GM06990 (cell line): ENCODE data around the gene GNAL.

Experiments
- DNase-seq: peaks from one replicate; pipeline ENCODE4 v3.0.0-alpha.2; 2011; ENCODE audit not compliant: insufficient read length; ENCODE audit errors: extremely low read depth
- H3K27me3 ChIP-seq: replicated peaks from 2 replicates; pipeline ENCODE4 v1.6.0; 2011; ENCODE audit warnings: low read length; ENCODE audit not compliant: control insufficient read depth, insufficient read depth
- H3K36me3 ChIP-seq: 2 replicates; pipeline ENCODE4 v1.5.1; 2011; ENCODE audit warnings: low read length; ENCODE audit not compliant: control insufficient read depth, insufficient read depth
- H3K4me3 ChIP-seq: replicated peaks from 2 replicates; pipeline ENCODE4 v1.5.1; 2011; ENCODE audit warnings: low read depth, mild to moderate bottlenecking, control low read depth, low read length
- TF ChIP-seq, protein P1 (sequence below): IDR thresholded peaks from 2 replicates; pipeline ENCODE4 v1.5.1; 2011; ENCODE audit warnings: low read length, control low read depth, mild to moderate bottlenecking, inconsistent platforms; ENCODE audit not compliant: insufficient read depth, poor library complexity, severe bottlenecking

GNAL gene

DNA sequence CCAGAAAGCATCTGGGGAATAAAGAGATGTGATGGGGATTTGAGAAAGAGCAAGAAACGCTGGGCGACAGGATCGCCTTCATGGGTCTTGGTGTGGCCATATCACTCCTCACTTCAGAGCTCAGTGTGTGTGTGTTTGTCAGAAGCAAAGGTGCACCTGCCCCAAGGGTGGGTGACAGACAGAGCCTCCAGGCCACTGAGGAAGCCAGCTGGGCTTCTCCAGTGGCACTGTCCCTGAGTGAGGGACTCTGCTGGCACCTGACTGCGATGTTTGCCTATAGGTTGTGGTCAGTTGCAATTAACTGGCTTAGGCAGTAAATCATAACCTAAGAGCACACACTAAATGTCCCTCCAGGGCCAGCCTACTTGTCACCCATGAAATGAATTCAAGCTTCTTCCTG lies 23.5 kb upstream of the GNAL start:
- TF ChIP-seq, protein P1, sequence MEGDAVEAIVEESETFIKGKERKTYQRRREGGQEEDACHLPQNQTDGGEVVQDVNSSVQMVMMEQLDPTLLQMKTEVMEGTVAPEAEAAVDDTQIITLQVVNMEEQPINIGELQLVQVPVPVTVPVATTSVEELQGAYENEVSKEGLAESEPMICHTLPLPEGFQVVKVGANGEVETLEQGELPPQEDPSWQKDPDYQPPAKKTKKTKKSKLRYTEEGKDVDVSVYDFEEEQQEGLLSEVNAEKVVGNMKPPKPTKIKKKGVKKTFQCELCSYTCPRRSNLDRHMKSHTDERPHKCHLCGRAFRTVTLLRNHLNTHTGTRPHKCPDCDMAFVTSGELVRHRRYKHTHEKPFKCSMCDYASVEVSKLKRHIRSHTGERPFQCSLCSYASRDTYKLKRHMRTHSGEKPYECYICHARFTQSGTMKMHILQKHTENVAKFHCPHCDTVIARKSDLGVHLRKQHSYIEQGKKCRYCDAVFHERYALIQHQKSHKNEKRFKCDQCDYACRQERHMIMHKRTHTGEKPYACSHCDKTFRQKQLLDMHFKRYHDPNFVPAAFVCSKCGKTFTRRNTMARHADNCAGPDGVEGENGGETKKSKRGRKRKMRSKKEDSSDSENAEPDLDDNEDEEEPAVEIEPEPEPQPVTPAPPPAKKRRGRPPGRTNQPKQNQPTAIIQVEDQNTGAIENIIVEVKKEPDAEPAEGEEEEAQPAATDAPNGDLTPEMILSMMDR, result no peak
- Histone ChIP-seq H3K4me3 (no peak overlapping the region), H3K27me3 (peaks cover 4% of the 10 kb centered on the region), H3K36me3 (no peaks in the 10 kb centered on the region)
- no peak for DNase-seq

DNA sequence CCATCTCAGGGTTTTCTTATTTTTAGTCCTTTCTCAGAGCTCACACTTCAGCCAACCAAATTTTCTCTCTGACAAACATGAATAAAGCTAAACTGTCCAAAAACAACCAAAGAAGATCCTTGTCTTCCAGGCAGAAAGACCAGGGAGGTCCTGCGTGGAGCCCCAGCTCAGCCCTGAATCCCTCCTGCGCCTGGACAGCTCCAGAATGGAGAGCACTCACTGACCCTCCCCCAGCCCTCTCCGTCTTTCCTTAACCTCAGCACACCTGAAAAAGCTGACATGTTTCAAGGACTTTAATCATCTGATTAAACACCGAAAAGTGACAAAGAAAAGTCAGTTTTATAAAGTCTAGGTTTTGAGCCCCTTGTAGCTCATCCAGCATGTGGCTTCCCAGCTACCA lies 22.9 kb upstream of the GNAL start:
- TF ChIP-seq, protein P1, result no peak
- Histone ChIP-seq H3K27me3 (peaks cover 4% of the 10 kb centered on the region), H3K4me3 (no peak overlapping the region), H3K36me3 (no peaks in the 10 kb centered on the region)
- no peak for DNase-seq

DNA sequence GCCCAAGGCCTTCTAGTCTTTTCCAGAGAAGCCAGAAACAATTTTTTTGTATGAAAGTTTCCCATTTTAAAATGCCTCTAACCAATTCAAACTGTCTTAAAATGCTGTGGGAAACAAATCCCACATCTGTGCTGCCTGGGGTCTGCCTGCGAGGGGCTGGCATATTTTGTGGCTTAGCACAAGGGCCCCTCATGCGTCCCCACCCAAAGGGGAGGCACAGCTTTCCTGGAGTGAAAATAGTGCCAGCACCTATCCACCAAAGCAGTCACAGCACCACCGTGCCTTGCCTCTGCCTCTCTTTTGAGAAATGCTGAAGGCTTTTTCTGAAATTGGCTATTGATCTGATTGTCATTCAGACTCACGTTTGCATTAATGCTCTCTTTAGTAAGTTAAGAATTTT lies 22.2 kb upstream of the GNAL start:
- no peak for DNase-seq
- TF ChIP-seq, protein P1, result no peak
- Histone ChIP-seq H3K36me3 (no peaks in the 10 kb centered on the region), H3K27me3 (peaks cover 4% of the 10 kb centered on the region), H3K4me3 (no peak overlapping the region)

DNA sequence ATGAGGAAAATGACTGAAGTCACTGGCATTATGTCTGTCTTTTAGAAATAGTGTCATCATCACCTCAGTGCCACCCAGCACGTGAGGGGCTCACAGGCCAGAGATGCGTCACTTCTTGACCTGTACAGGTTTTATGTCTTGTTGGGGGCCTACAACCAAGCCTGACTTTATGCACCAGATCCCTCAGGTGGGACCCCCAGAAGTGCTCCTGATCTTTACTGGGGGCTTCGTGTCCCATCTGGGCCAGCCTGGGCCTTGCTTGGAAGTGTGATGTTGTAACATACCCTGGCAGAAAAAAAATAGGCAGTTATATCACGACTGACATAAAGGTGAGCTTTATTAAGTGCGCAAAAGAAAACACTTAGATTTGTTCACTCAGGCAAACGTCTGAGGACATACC lies 21.5 kb upstream of the GNAL start:
- peaks cover 4% of the 10 kb centered on the region for H3K27me3 ChIP-seq
- no peak for DNase-seq

DNA sequence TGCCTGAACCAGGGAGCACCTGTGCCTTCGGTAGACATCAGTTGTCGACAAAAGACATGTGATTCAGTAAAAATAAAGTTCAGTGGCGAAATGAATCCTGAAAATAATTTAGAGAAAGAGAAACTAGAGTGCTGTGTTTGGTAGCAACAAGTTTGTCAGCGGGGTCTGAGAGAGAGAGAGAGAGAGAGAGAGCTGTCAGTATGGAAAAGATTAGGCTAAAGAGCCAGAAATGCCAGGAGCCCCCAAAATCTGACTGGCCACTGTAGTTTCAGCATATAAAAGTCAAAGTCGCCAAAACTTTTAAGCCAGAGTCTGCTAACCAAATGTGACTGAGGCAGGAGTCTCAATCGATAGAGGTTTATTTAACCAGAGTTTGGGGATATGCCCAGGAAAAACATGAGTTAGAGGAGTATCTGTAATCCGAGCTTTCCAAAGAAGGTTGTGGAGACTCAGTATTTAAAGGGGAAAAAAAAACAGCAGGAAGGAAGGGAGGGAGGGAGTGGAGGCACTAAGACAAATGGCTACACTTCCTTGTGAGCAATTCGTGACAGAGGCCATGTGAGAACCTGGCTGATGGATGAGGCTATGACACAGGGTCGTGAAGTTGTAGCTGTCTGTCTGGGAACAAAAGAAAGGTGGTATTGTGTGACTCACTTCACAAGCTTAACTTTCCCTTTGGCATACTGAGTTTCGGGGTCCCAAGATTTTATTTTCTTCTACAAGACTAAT lies 20.5 kb upstream of the GNAL start:
- Histone ChIP-seq H3K4me3 (no peak overlapping the region), H3K27me3 (peaks cover 4% of the 10 kb centered on the region; the same call in 1 of the 2 replicates), H3K36me3 (no peaks in the 10 kb centered on the region)
- no peak for DNase-seq
- TF ChIP-seq, protein P1, result no peak

More for the DNA sequence above, 21.5 kb upstream of the GNAL start:
- H3K4me3 ChIP-seq, result no peak overlapping the region
- TF ChIP-seq, protein P1, result no peak
- H3K36me3 ChIP-seq, result no peaks in the 10 kb centered on the region
